Measurements from ENCODE around the gene IL1RN.

DNA sequence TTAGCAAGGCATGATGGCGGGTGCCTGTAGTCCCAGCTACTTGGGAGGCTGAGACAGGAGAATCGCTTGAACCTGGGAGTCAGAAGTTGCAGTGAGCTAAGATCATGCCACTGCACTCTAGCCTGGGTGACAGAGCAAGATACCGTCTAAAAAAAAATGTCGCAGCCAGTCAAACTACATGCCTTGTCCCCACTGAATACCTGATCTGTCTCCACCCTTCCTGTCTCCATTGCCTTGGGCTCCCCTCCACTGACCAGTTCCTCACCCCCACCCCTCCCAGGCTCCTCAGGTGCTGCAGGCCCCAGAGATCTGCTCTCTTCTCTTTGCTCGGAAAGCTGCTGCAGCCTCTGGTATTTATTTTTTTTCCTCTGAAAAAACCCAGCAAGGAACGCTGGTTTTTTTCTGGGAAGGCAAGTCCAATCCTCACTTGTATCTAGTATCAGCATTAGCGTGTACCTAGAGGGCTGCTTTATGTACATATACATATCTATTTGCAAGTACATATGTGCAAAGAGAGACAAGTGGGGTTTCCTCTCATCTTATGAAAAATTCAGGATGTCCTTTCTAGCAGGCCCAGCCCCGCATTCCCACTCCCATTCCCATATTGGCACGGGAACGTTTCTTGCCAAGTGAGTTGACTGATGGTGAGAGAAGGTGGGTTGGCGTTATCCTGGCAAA lies 50.8 kb downstream of the IL1RN start:
- TF ChIP-seq POLR2A (IDR thresholded peaks at IDR 0.05) (no peak), EP300 (IDR thresholded peaks at IDR 0.05) (no peak), POLR2AphosphoS5 (IDR thresholded peaks at IDR 0.05) (no peak)
- TF ChIP-seq, protein P1, sequence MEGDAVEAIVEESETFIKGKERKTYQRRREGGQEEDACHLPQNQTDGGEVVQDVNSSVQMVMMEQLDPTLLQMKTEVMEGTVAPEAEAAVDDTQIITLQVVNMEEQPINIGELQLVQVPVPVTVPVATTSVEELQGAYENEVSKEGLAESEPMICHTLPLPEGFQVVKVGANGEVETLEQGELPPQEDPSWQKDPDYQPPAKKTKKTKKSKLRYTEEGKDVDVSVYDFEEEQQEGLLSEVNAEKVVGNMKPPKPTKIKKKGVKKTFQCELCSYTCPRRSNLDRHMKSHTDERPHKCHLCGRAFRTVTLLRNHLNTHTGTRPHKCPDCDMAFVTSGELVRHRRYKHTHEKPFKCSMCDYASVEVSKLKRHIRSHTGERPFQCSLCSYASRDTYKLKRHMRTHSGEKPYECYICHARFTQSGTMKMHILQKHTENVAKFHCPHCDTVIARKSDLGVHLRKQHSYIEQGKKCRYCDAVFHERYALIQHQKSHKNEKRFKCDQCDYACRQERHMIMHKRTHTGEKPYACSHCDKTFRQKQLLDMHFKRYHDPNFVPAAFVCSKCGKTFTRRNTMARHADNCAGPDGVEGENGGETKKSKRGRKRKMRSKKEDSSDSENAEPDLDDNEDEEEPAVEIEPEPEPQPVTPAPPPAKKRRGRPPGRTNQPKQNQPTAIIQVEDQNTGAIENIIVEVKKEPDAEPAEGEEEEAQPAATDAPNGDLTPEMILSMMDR (IDR thresholded peaks at IDR 0.05), result no peak

All from suprapubic skin (tissue), 4 donors.